Colonic mucosa (tissue), 4 donors: Measurements from ENCODE around the gene CDCA5. TPM values are rescaled to one million over a fixed set of nuclear protein-coding genes. Genes with fewer than 3 reads are reported as not detected.

Experiments used
- DNase-seq: peaks from one replicate; pipeline ENCODE4 v3.0.0-alpha.2; 2020
- H3K27ac ChIP-seq: fragments of 200-600 bp; one replicate; pipeline ENCODE4 v1.8.0; 2021
- H3K27me3 ChIP-seq: fragments of 200-600 bp; one replicate; pipeline ENCODE4 v1.8.0; 2021
- H3K36me3 ChIP-seq: fragments of 200-600 bp; one replicate; pipeline ENCODE4 v1.8.0; 2021
- H3K4me1 ChIP-seq: fragments of 200-600 bp; one replicate; pipeline ENCODE4 v1.8.0; 2021; ENCODE audit warnings: mild to moderate bottlenecking
- H3K4me3 ChIP-seq: fragments of 200-600 bp; one replicate; pipeline ENCODE4 v1.8.0; 2021
- H3K9ac ChIP-seq, 2 donors: one replicate each; pipeline ENCODE4 v1.7.0; 2013; ENCODE audit warnings: control low read depth in 2 of 2, low read depth in 2 of 2, low read length in 2 of 2
- H3K9me3 ChIP-seq: fragments of 200-600 bp; one replicate; pipeline ENCODE4 v1.8.0; 2021
- intact Hi-C: fragments of 100-400 bp; cut with DNase I; formaldehyde crosslinking; loops from one replicate; pipeline ENCODE4 v1.14.1; 2022
- total RNA-seq, 2 donors: library from RNA; stranded (reverse); fragmentation: NEBNext Ultra II Directional in 1 of 2; extraction: Animal tissue kit (Norgen Biotek cat#: 25700) in 1 of 2; gene quantifications; one replicate each; pipeline ENCODE4 v1.2.1, GENCODE V29; 2021
- TF ChIP-seq, protein P1 (sequence below): fragments of 200-600 bp; IDR thresholded peaks from one replicate; pipeline ENCODE4 v1.8.0; 2022; ENCODE audit warnings: antibody characterized with exemption, mild to moderate bottlenecking
- donor health status: healthy.
- donor health status: DM: no; HTN: no; CAD: no.
- donor health status: DM: no; HTN: no; CAD: no.

The CDCA5 gene
- total RNA-seq, 2 donors from 2014 or later: 9.7 to 51.7 TPM

DNA sequence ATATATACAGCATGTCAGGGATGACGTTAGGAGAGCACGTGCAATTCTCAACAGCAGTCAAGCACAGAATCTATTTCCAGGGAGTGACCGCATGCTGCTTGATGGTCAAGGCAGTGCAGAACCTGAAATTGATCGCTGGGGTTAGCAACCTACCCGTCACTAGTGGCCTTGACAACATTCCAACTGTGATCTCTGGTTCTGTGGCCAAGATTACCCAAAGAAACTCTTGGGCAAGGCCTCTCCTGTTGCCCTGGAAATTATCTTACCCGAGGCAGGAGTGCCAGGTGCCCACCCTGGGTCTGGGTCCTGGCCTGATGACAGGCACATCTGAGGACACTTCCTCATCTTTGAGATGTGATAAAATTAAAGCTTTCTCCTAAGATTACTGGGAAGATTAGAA, 30.0 kb upstream of the CDCA5 start:
- Histone ChIP-seq H3K9ac (no peak overlapping the region), H3K27ac (no peak overlapping the region), H3K4me1 (peaks cover 31% of the 10 kb centered on the region), H3K36me3 (no peaks in the 10 kb centered on the region), H3K27me3 (no peaks in the 10 kb centered on the region), H3K4me3 (no peak overlapping the region), H3K9me3 (no peaks in the 10 kb centered on the region)
- intact Hi-C loops: loop anchor here (10.0 kb wide), 1 partner anchor 141 kb away; no protein-coding TSS in a partner anchor
- TF ChIP-seq, protein P1, sequence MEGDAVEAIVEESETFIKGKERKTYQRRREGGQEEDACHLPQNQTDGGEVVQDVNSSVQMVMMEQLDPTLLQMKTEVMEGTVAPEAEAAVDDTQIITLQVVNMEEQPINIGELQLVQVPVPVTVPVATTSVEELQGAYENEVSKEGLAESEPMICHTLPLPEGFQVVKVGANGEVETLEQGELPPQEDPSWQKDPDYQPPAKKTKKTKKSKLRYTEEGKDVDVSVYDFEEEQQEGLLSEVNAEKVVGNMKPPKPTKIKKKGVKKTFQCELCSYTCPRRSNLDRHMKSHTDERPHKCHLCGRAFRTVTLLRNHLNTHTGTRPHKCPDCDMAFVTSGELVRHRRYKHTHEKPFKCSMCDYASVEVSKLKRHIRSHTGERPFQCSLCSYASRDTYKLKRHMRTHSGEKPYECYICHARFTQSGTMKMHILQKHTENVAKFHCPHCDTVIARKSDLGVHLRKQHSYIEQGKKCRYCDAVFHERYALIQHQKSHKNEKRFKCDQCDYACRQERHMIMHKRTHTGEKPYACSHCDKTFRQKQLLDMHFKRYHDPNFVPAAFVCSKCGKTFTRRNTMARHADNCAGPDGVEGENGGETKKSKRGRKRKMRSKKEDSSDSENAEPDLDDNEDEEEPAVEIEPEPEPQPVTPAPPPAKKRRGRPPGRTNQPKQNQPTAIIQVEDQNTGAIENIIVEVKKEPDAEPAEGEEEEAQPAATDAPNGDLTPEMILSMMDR: no peak
- no peak for DNase-seq

DNA sequence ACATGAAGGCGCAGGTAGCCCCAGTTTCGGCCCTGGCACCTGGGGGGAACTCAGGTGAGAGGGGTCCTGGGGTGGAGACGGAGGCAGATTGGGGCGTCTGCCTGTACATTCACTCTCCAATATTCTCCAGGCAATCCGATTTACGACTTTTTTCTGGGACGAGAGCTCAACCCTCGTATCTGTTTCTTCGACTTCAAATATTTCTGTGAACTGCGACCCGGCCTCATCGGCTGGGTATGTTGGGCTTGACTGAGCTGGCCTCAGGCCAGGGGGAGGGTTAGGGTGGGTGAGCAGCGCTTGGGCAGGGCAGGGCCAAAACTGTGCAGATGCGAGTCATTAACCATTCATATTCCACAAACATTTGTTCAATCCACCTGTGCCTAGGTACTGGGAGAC, 29.5 kb upstream of the CDCA5 start:
- TF ChIP-seq, protein P1: no peak
- peaks cover 31% of the 10 kb centered on the region for H3K4me1 ChIP-seq
- DNase-seq: no peak
- intact Hi-C loops: loop anchor here (10.0 kb wide), 1 partner anchor 141 kb away; no protein-coding TSS in a partner anchor
- no peaks in the 10 kb centered on the region for H3K27me3 ChIP-seq
- peak overlapping the region; percentile 81 to 83 for H3K9ac ChIP-seq
- H3K36me3 ChIP-seq: no peaks in the 10 kb centered on the region
- peak overlapping the region; percentile 44 for H3K27ac ChIP-seq
- peak overlapping the region; percentile 57 for H3K4me3 ChIP-seq
- H3K9me3 ChIP-seq: no peaks in the 10 kb centered on the region

DNA sequence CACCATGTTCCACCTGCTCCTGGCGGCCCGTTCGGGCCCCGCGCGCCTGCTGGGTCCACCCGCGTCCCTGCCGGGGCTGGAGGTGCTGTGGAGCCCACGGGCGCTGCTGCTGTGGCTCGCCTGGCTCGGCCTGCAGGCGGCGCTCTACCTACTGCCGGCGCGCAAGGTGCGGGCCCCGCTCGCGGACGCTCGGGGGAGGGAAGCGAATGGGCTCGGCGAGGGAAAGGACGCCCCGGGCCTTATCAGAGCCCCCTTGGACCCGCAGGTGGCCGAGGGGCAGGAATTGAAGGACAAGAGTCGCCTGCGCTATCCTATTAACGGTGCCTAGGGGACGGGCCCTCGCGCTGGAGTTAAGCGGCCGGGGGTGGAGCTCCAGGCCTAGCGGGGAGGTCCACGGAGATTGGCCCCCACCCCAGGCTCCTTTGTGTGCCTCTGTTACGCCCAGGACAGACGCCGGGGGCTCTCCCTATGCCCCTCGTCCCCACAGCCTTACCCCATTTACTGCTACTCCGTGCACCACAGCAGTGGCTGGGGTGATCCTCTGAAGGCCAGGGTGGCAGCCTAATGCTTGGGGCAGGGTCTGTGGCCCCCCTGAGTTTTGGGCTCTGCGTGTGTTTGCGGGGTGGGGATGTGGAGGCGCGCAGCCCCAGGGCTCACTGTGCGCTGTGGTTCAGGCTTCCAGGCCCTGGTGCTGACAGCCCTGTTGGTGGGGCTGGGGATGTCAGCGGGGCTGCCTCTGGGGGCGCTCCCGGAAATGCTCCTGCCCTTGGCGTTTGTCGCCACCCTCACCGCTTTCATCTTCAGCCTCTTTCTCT, 28.9 kb upstream of the CDCA5 start:
- H3K27me3 ChIP-seq: no peaks in the 10 kb centered on the region
- H3K9ac ChIP-seq: peak overlapping the region; percentile 81 to 83
- H3K9me3 ChIP-seq: no peaks in the 10 kb centered on the region
- H3K4me3 ChIP-seq: peak overlapping the region; percentile 57
- peaks cover 31% of the 10 kb centered on the region for H3K4me1 ChIP-seq
- H3K36me3 ChIP-seq: no peaks in the 10 kb centered on the region
- intact Hi-C loops: loop anchor here (10.0 kb wide), 1 partner anchor 142 kb away; no protein-coding TSS in a partner anchor
- TF ChIP-seq, protein P1: peak; percentile 90
- DNase-seq: peak; percentile 77
- H3K27ac ChIP-seq: peak overlapping the region; percentile 44

DNA sequence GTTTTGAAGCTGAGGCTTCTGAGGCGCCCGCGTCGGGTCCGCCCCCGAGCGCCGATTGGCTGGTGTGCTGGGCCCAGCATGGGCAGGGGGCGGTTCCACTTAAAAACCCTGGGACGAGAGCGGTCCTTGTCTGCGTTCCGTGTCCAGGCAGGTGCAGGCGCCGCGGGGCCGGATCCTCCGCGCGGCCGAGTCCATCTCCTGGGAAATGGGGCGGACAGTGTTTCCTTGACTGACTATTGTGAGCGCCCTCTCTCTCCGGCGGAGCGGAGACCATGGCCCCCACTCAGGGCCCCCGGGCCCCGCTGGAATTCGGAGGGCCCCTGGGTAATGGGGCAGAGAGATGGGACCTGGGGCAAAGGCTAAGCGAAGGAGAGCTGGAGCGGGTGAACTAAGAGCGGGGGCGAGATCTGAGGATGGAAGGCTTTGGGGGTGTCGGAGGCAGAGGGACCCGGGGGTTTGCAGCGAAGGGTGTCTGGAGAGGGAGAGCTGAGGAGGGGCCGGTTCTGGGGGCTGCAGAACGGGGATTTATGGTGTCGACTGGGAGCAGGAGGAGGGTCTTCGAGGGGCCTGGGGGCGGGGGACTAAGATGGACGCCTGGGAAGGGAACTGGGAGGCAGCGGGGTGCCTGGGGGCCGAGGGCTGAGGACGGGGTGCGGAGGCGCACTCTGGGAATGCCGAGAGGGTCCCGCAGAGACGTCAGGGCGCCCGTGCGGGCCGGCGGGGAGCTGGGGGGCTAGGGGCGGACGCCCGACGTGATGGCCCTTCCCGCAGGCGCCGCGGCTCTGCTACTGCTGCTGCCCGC, 28.1 kb upstream of the CDCA5 start, which contains the start of gene TM7SF2:
Gene TM7SF2 (plus strand): TSS at position 129 of the 802 bp plus-strand sequence. CDS start 144 bp downstream, at position 273.
- Histone ChIP-seq H3K27ac (peak within 1 kb of the TSS; percentile 54), H3K4me3 (peak within 1 kb of the TSS; percentile 57), H3K9me3 (no peaks in the 10 kb centered on the region), H3K36me3 (no peaks in the 10 kb centered on the region), H3K27me3 (no peaks in the 10 kb centered on the region), H3K9ac (peak within 1 kb of the TSS; percentile 81 to 83), H3K4me1 (peaks cover 31% of the 10 kb centered on the region)
- intact Hi-C loops: loop anchor here (10.0 kb wide), 1 partner anchor 143 kb away; no protein-coding TSS in a partner anchor
- peak; percentile 98 for DNase-seq
- TF ChIP-seq, protein P1: no peak

DNA sequence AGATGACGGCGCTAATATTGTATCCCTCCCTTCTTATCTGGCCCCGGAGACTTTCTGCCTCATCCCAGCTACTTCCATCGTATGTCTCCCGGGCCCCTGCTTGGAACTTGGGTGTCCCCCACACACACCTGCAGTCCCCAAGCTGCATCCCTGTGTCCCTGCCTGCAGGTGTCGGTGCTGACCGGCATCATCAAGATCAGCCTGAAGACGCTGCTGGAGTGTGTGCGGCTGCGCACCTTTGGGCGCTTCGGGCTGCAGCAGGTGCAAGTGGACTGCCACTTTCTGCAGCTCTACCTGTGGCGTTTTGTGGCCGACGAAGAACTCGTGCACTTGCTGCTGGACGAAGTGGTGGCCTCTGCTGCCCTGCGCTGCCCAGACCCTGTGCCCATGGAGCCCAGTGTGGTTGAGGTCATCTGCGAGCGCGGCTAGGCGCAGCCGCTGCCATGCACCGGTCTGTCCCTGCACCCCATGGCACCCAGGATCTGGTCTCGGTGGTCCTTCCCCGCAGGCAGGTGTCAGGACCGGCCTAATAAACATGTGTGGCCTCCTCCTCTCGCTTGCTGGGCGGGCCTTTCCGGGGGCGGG, 27.4 kb upstream of the CDCA5 start:
- no peaks in the 10 kb centered on the region for H3K36me3 ChIP-seq
- no peak overlapping the region for H3K9ac ChIP-seq
- H3K4me3 ChIP-seq: no peak overlapping the region
- H3K4me1 ChIP-seq: peaks cover 25% of the 10 kb centered on the region
- intact Hi-C loops: loop anchor here (10.0 kb wide), 1 partner anchor 144 kb away; no protein-coding TSS in a partner anchor
- no peak for DNase-seq
- H3K27ac ChIP-seq: no peak overlapping the region
- TF ChIP-seq, protein P1: no peak
- H3K9me3 ChIP-seq: no peaks in the 10 kb centered on the region
- no peaks in the 10 kb centered on the region for H3K27me3 ChIP-seq
